H9 (cell line): ENCODE measurements around the gene MORN1. TPM values are rescaled to one million over a fixed set of nuclear protein-coding genes. Genes with fewer than 3 reads are reported as not detected.

Experiments
- DNase-seq: peaks from one replicate; pipeline ENCODE4 v3.0.0-alpha.2; 2017
- H2AFZ ChIP-seq: one replicate; pipeline ENCODE4 v1.6.1; 2013; ENCODE audit warnings: mild to moderate bottlenecking, low read length, control low read depth, moderate library complexity
- H2AK5ac ChIP-seq: 2 replicates; pipeline ENCODE4 v1.6.1; 2013; ENCODE audit warnings: low read length, control low read depth, mixed read lengths; ENCODE audit not compliant: insufficient read length
- H2BK120ac ChIP-seq: one replicate; pipeline ENCODE4 v1.6.1; 2013; ENCODE audit warnings: low read depth, mild to moderate bottlenecking, low read length, control low read depth, inconsistent platforms; ENCODE audit not compliant: poor library complexity, severe bottlenecking
- H2BK12ac ChIP-seq: 2 replicates; pipeline ENCODE4 v1.6.1; 2013; ENCODE audit warnings: low read length, control low read depth, mixed read lengths, low read depth; ENCODE audit not compliant: insufficient read length
- H2BK15ac ChIP-seq: 2 replicates; pipeline ENCODE4 v1.6.1; 2013; ENCODE audit warnings: low read depth, low read length, control low read depth
- H2BK20ac ChIP-seq: one replicate; pipeline ENCODE4 v1.6.1; 2013; ENCODE audit warnings: low read depth, mild to moderate bottlenecking, low read length, control low read depth, inconsistent platforms; ENCODE audit not compliant: poor library complexity, severe bottlenecking
- H2BK5ac ChIP-seq: 2 replicates; pipeline ENCODE4 v1.6.1; 2013; ENCODE audit warnings: low read length, control low read depth, mixed read lengths; ENCODE audit not compliant: insufficient read length
- H3K14ac ChIP-seq: 2 replicates; pipeline ENCODE4 v1.6.1; 2013; ENCODE audit warnings: low read length, control low read depth; ENCODE audit not compliant: insufficient read depth
- H3K18ac ChIP-seq: 2 replicates; pipeline ENCODE4 v1.6.1; 2013; ENCODE audit warnings: low read depth, mild to moderate bottlenecking, mixed read lengths, low read length, control low read depth; ENCODE audit not compliant: insufficient read length
- H3K23ac ChIP-seq: 2 replicates; pipeline ENCODE4 v1.6.1; 2013; ENCODE audit warnings: low read length, control low read depth, mixed read lengths, low read depth; ENCODE audit not compliant: insufficient read length
- H3K23me2 ChIP-seq: 2 replicates; pipeline ENCODE4 v1.6.1; 2013; ENCODE audit warnings: low read depth, mild to moderate bottlenecking, mixed read lengths, low read length, control low read depth; ENCODE audit not compliant: insufficient read length, poor library complexity, severe bottlenecking
- H3K27ac ChIP-seq: 2 replicates; pipeline ENCODE4 v1.5.1; 2013; ENCODE audit warnings: low read length, control low read depth, mixed read lengths, low read depth; ENCODE audit not compliant: insufficient read length
- H3K27me3 ChIP-seq: 2 replicates; pipeline ENCODE4 v1.6.1; 2013; ENCODE audit warnings: low read length, control low read depth, inconsistent platforms; ENCODE audit not compliant: insufficient read depth
- H3K4ac ChIP-seq: 2 replicates; pipeline ENCODE4 v1.6.1; 2013; ENCODE audit warnings: low read depth, mild to moderate bottlenecking, control low read depth, inconsistent platforms, low read length, moderate library complexity
- H3K4me1 ChIP-seq: 2 replicates; pipeline ENCODE4 v1.6.1; 2013; ENCODE audit warnings: low read length, control low read depth, inconsistent platforms; ENCODE audit not compliant: insufficient read depth
- H3K4me2 ChIP-seq: 2 replicates; pipeline ENCODE4 v1.6.1; 2013; ENCODE audit warnings: low read length, control low read depth, mixed read lengths; ENCODE audit not compliant: insufficient read length, insufficient read depth
- H3K56ac ChIP-seq: 2 replicates; pipeline ENCODE4 v1.6.1; 2013; ENCODE audit warnings: low read depth, mild to moderate bottlenecking, mixed read lengths, low read length, control low read depth; ENCODE audit not compliant: insufficient read length
- H3K79me1 ChIP-seq: 2 replicates; pipeline ENCODE4 v1.6.1; 2013; ENCODE audit warnings: low read depth, mild to moderate bottlenecking, moderate library complexity, low read length, control low read depth, inconsistent platforms; ENCODE audit not compliant: insufficient read depth, poor library complexity, severe bottlenecking
- H3K79me2 ChIP-seq: 2 replicates; pipeline ENCODE4 v1.6.1; 2013; ENCODE audit warnings: low read length, control low read depth, inconsistent platforms; ENCODE audit not compliant: insufficient read depth
- H3K9ac ChIP-seq: 2 replicates; pipeline ENCODE4 v1.6.1; 2013; ENCODE audit warnings: low read length, control low read depth, mixed read lengths; ENCODE audit not compliant: insufficient read length; ENCODE audit errors: extremely low read depth
- H3K9me3 ChIP-seq: one replicate; pipeline ENCODE4 v1.6.1; 2013; ENCODE audit warnings: low read depth, low read length, inconsistent platforms; ENCODE audit not compliant: control insufficient read depth
- H3T11ph ChIP-seq: one replicate; pipeline ENCODE4 v1.6.1; 2013; ENCODE audit warnings: mild to moderate bottlenecking, low read length, control low read depth, inconsistent platforms
- H4K20me1 ChIP-seq: one replicate; pipeline ENCODE4 v1.6.1; 2013; ENCODE audit not compliant: control insufficient read depth, insufficient read length, insufficient read depth
- H4K5ac ChIP-seq: 2 replicates; pipeline ENCODE4 v1.6.1; 2013; ENCODE audit warnings: low read depth, mild to moderate bottlenecking, mixed read lengths, low read length, control low read depth; ENCODE audit not compliant: insufficient read length
- H4K8ac ChIP-seq: replicated peaks from 2 replicates; pipeline ENCODE4 v1.6.1; 2013; ENCODE audit warnings: low read length, control low read depth, mixed read lengths, low read depth; ENCODE audit not compliant: insufficient read length
- H4K91ac ChIP-seq: 2 replicates; pipeline ENCODE4 v1.6.1; 2013; ENCODE audit warnings: low read depth, mild to moderate bottlenecking, moderate library complexity, mixed read lengths, low read length, control low read depth; ENCODE audit not compliant: insufficient read length
- H3K27ac Mint-ChIP-seq, 3 experiments: 2 replicates in 2 of 3; 3 replicates in 1 of 3; pipeline ENCODE4 v1.8.0; 2020 to 2021; ENCODE audit warnings: mixed read lengths in 3 of 3, mild to moderate bottlenecking in 1 of 3, moderate library complexity in 1 of 3
- H3K27me3 Mint-ChIP-seq: 2 replicates; pipeline ENCODE4 v1.8.0; 2021; ENCODE audit warnings: low read depth, mild to moderate bottlenecking, moderate library complexity, mixed read lengths
- H3K36me3 Mint-ChIP-seq, 3 experiments: 2 replicates in 2 of 3; 3 replicates in 1 of 3; pipeline ENCODE4 v1.8.0; 2020 to 2021; ENCODE audit warnings: low read depth in 3 of 3, mixed read lengths in 3 of 3; ENCODE audit not compliant: insufficient read depth in 1 of 3
- H3K4me1 Mint-ChIP-seq, 2 experiments: 2 replicates each; pipeline ENCODE4 v1.8.0; 2020; ENCODE audit warnings: mixed read lengths in 2 of 2
- H3K4me3 Mint-ChIP-seq, 2 experiments: 2 replicates in 1 of 2; 3 replicates in 1 of 2; pipeline ENCODE4 v1.8.0; 2020 to 2021; ENCODE audit warnings: mild to moderate bottlenecking in 2 of 2, mixed read lengths in 2 of 2, moderate library complexity in 1 of 2
- H3K9me3 Mint-ChIP-seq, 2 experiments: 2 replicates in 1 of 2; 3 replicates in 1 of 2; pipeline ENCODE4 v1.8.0; 2020; ENCODE audit warnings: mild to moderate bottlenecking in 2 of 2, mixed read lengths in 2 of 2, moderate library complexity in 1 of 2
- CTCF ChIP-seq: fragments of 200-600 bp; sonication (generic); conservative IDR thresholded peaks from 3 replicates; pipeline ENCODE4 v1.8.0; 2021; ENCODE audit warnings: antibody characterized with exemption, mild to moderate bottlenecking
- WGBS: extraction: QIAGEN DNeasy Blood & Tissue Kit; methylation state at CpG from one replicate; pipeline ENCODE4 v1.1.7; 2013; ENCODE audit warnings: missing lambda C conversion rate, low lambda C conversion rate, mixed read lengths; ENCODE audit not compliant: insufficient read length; ENCODE audit errors: extremely low coverage; 5-methylcytosine and 5-hydroxymethylcytosine counted together
- total RNA-seq: library from RNA; stranded (reverse); gene quantifications from 2 replicates; pipeline ENCODE4 v1.2.1, GENCODE V29; 2021

Gene MORN1
- total RNA-seq, 1 experiment from 2014 or later = 12.7 TPM

- no CpG with 5 or more reads among the region's 41 CpGs for WGBS
These were observed 6.3 kb downstream of the MORN1 start for GRCh38 chr1:2384941-2385481.

More at GRCh38 chr1:2384941-2385481, 6.3 kb downstream of the MORN1 start:
- H3K36me3 Mint-ChIP-seq = peaks cover 0 to 11% (median 0%) of the 10 kb centered on the region in 3 experiments; a peak in 2 of 7 replicates
- Histone ChIP-seq H3K27me3 (no peaks in the 10 kb centered on the region), H2BK120ac (no peak overlapping the region), H4K5ac (no peak overlapping the region), H3K4ac (no peak overlapping the region), H4K91ac (no peak overlapping the region), H2AK5ac (no peak overlapping the region), H3K79me1 (no peaks in the 10 kb centered on the region), H3K23ac (no peak overlapping the region), H4K20me1 (no peaks in the 10 kb centered on the region), H3K14ac (no peak overlapping the region; the same call in 1 of the 2 replicates), H3T11ph (no peak overlapping the region), H3K23me2 (no peaks in the 10 kb centered on the region), H4K8ac (no peak overlapping the region), H2BK20ac (no peak overlapping the region), H3K4me1 (no peaks in the 10 kb centered on the region), H3K18ac (no peak overlapping the region), H2BK12ac (no peak overlapping the region), H3K27ac (no peak overlapping the region), H3K4me2 (no peak overlapping the region), H3K79me2 (no peaks in the 10 kb centered on the region), H2BK15ac (no peak overlapping the region), H3K9me3 (no peaks in the 10 kb centered on the region), H2BK5ac (no peak overlapping the region), H3K9ac (no peak overlapping the region), H2AFZ (no peak overlapping the region), H3K56ac (no peak overlapping the region)
- H3K9me3 Mint-ChIP-seq = no peaks in the 10 kb centered on the region
- H3K27ac Mint-ChIP-seq = no peak overlapping the region
- H3K27me3 Mint-ChIP-seq = no peaks in the 10 kb centered on the region
- TF ChIP-seq CTCF = no peak
- DNase-seq = no peak
- no peak overlapping the region for H3K4me3 Mint-ChIP-seq
- H3K4me1 Mint-ChIP-seq = peaks cover 4 to 5% of the 10 kb centered on the region in 2 experiments; a peak in 1 of 4 replicates
